ENCODE data around the gene MIEF2.

The MIEF2 gene

DNA sequence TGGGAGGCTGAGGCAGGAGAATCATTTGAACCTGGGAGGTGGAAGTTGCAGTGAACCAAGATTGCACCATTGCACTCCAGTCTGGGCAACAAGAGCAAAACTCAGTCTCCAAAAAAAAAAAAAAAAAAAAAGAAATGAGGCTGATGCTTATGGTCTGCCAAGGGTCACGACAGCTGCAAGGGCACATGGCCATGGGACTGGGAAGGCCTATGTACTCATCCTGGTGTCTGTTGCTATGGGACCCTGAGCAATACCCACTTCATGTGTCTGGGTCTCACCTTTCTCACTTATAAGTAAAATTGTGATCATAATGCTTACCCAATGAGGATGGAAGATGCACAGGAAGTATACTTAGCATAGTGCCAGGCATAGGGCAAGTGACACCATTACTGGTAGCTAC is 16.6 kb downstream of the MIEF2 start:
- H3K79me2 ChIP-seq (ENCODE audit: insufficient read depth, low read length) = no peaks in the 10 kb centered on the region
- H3K9ac ChIP-seq (ENCODE audit: low read length) = no peak overlapping the region
- no peak overlapping the region for H2AFZ ChIP-seq (ENCODE audit: low read length)
- H3K9me2 ChIP-seq (ENCODE audit: low read depth, low read length) = no peaks in the 10 kb centered on the region
- no peaks in the 10 kb centered on the region for H3K9me3 ChIP-seq (ENCODE audit: low read length)
- H3K4me1 ChIP-seq (ENCODE audit: insufficient read depth, low read length, severe bottlenecking) = no peaks in the 10 kb centered on the region
- H4K20me1 ChIP-seq (ENCODE audit: insufficient read depth, low read length) = no peaks in the 10 kb centered on the region
- H3K4me2 ChIP-seq (ENCODE audit: low read length) = no peak overlapping the region
- H3K27me3 ChIP-seq (ENCODE audit: insufficient read depth, low read length) = no peaks in the 10 kb centered on the region
- TF ChIP-seq EZH2 (IDR thresholded peaks at IDR 0.05; ENCODE audit: borderline replicate concordance, low read length) (no peak), CTCF (IDR thresholded peaks at IDR 0.05; ENCODE audit: low read length) (no peak)
- peaks cover 87% of the 10 kb centered on the region for H3K36me3 ChIP-seq (ENCODE audit: insufficient read depth, low read length)
- H3K27ac ChIP-seq (ENCODE audit: low read depth, low read length, poor library complexity, severe bottlenecking) = no peak overlapping the region
- no peak overlapping the region for H3K4me3 ChIP-seq (ENCODE audit: low read depth, low read length, poor library complexity, severe bottlenecking)
- H3F3A ChIP-seq (ENCODE audit: insufficient read depth, low read length) = no peaks in the 10 kb centered on the region

GRCh38 chr17:18278867-18279266 is 18.4 kb downstream of the MIEF2 start:
- no peak overlapping the region for H3K4me2 ChIP-seq (ENCODE audit: low read length)

GRCh38 chr17:18280249-18280648 is 19.8 kb downstream of the MIEF2 start:
- Histone ChIP-seq H3K27me3 (ENCODE audit: insufficient read depth, low read length) (no peaks in the 10 kb centered on the region), H3K4me1 (ENCODE audit: insufficient read depth, low read length, severe bottlenecking) (no peaks in the 10 kb centered on the region), H3K9ac (ENCODE audit: low read length) (no peak overlapping the region), H3K4me3 (ENCODE audit: low read depth, low read length, poor library complexity, severe bottlenecking) (no peak overlapping the region), H4K20me1 (ENCODE audit: insufficient read depth, low read length) (no peaks in the 10 kb centered on the region), H3K27ac (ENCODE audit: low read depth, low read length, poor library complexity, severe bottlenecking) (no peak overlapping the region), H2AFZ (ENCODE audit: low read length) (no peak overlapping the region), H3K9me2 (ENCODE audit: low read depth, low read length) (no peaks in the 10 kb centered on the region), H3K36me3 (ENCODE audit: insufficient read depth, low read length) (peaks cover 88% of the 10 kb centered on the region), H3K4me2 (ENCODE audit: low read length) (no peak overlapping the region), H3F3A (ENCODE audit: insufficient read depth, low read length) (no peaks in the 10 kb centered on the region), H3K9me3 (ENCODE audit: low read length) (no peaks in the 10 kb centered on the region), H3K79me2 (ENCODE audit: insufficient read depth, low read length) (no peaks in the 10 kb centered on the region)
- TF ChIP-seq CTCF (IDR thresholded peaks at IDR 0.05; ENCODE audit: low read length) = no peak
- no peak for TF ChIP-seq EZH2 (IDR thresholded peaks at IDR 0.05; ENCODE audit: borderline replicate concordance, low read length)

More at GRCh38 chr17:18278867-18279266, 18.4 kb downstream of the MIEF2 start:
- Histone ChIP-seq H3F3A (ENCODE audit: insufficient read depth, low read length) (no peaks in the 10 kb centered on the region), H3K9me3 (ENCODE audit: low read length) (no peaks in the 10 kb centered on the region), H4K20me1 (ENCODE audit: insufficient read depth, low read length) (no peaks in the 10 kb centered on the region), H3K9me2 (ENCODE audit: low read depth, low read length) (no peaks in the 10 kb centered on the region), H3K79me2 (ENCODE audit: insufficient read depth, low read length) (no peaks in the 10 kb centered on the region), H3K4me1 (ENCODE audit: insufficient read depth, low read length, severe bottlenecking) (no peaks in the 10 kb centered on the region), H3K27me3 (ENCODE audit: insufficient read depth, low read length) (no peaks in the 10 kb centered on the region), H3K36me3 (ENCODE audit: insufficient read depth, low read length) (peaks cover 87% of the 10 kb centered on the region), H3K27ac (ENCODE audit: low read depth, low read length, poor library complexity, severe bottlenecking) (no peak overlapping the region), H3K4me3 (ENCODE audit: low read depth, low read length, poor library complexity, severe bottlenecking) (no peak overlapping the region), H3K9ac (ENCODE audit: low read length) (no peak overlapping the region), H2AFZ (ENCODE audit: low read length) (no peak overlapping the region)
- TF ChIP-seq EZH2 (IDR thresholded peaks at IDR 0.05; ENCODE audit: borderline replicate concordance, low read length) = no peak
- TF ChIP-seq CTCF (IDR thresholded peaks at IDR 0.05; ENCODE audit: low read length) = no peak

All from OCI-LY1 (cell line).